Progenitor cell of endocrine pancreas (in vitro differentiated cells): Measurements from ENCODE around the gene ELAVL1. TPM values are rescaled to one million over a fixed set of nuclear protein-coding genes. Genes with fewer than 3 reads are reported as not detected.
A peak's percentile ranks its signal among the peaks of the same experiment; 100 is the strongest.

Source experiments
- DNase-seq: peaks from one replicate; pipeline ENCODE4 v3.0.0; 2021; ENCODE audit warnings: low spot score; ENCODE audit not compliant: unreplicated experiment
- H3K27ac Mint-ChIP-seq: 2 replicates; pipeline ENCODE4 v1.8.0; 2021; ENCODE audit warnings: mild to moderate bottlenecking, moderate library complexity, mixed read lengths
- H3K27me3 Mint-ChIP-seq: 2 replicates; pipeline ENCODE4 v1.8.0; 2021; ENCODE audit warnings: mixed read lengths
- H3K36me3 Mint-ChIP-seq: 2 replicates; pipeline ENCODE4 v1.8.0; 2022; ENCODE audit warnings: mixed read lengths; ENCODE audit not compliant: insufficient read depth
- H3K4me1 Mint-ChIP-seq: 2 replicates; pipeline ENCODE4 v1.8.0; 2021; ENCODE audit warnings: low read depth, mixed read lengths
- H3K4me3 Mint-ChIP-seq: 2 replicates; pipeline ENCODE4 v1.8.0; 2021; ENCODE audit warnings: low read depth, mild to moderate bottlenecking, moderate library complexity, mixed read lengths
- H3K9me3 Mint-ChIP-seq: 2 replicates; pipeline ENCODE4 v1.8.0; 2021; ENCODE audit warnings: low read depth, mixed read lengths
- total RNA-seq: library from RNA; stranded (reverse); gene quantifications from 2 replicates; pipeline ENCODE4 v1.2.1, GENCODE V29; 2021
- TF ChIP-seq, protein P1 (sequence below): fragments of 200-600 bp; sonication (generic); IDR thresholded peaks from one replicate; pipeline ENCODE4 v1.5.0; 2021; ENCODE audit warnings: antibody characterized with exemption, mild to moderate bottlenecking; ENCODE audit not compliant: unreplicated experiment

Gene ELAVL1
- total RNA-seq, 1 donor from 2014 or later = 130 TPM

- no peak for DNase-seq
- Mint-ChIP-seq H3K4me3 (no peak overlapping the region), H3K27me3 (no peaks in the 10 kb centered on the region), H3K4me1 (no peaks in the 10 kb centered on the region), H3K27ac (no peak overlapping the region), H3K9me3 (no peaks in the 10 kb centered on the region), H3K36me3 (peaks cover 26% of the 10 kb centered on the region)
- TF ChIP-seq, protein P1, sequence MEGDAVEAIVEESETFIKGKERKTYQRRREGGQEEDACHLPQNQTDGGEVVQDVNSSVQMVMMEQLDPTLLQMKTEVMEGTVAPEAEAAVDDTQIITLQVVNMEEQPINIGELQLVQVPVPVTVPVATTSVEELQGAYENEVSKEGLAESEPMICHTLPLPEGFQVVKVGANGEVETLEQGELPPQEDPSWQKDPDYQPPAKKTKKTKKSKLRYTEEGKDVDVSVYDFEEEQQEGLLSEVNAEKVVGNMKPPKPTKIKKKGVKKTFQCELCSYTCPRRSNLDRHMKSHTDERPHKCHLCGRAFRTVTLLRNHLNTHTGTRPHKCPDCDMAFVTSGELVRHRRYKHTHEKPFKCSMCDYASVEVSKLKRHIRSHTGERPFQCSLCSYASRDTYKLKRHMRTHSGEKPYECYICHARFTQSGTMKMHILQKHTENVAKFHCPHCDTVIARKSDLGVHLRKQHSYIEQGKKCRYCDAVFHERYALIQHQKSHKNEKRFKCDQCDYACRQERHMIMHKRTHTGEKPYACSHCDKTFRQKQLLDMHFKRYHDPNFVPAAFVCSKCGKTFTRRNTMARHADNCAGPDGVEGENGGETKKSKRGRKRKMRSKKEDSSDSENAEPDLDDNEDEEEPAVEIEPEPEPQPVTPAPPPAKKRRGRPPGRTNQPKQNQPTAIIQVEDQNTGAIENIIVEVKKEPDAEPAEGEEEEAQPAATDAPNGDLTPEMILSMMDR = no peak
These were observed 36.5 kb downstream of the ELAVL1 start for GRCh38 chr19:7968796-7969554.

DNA sequence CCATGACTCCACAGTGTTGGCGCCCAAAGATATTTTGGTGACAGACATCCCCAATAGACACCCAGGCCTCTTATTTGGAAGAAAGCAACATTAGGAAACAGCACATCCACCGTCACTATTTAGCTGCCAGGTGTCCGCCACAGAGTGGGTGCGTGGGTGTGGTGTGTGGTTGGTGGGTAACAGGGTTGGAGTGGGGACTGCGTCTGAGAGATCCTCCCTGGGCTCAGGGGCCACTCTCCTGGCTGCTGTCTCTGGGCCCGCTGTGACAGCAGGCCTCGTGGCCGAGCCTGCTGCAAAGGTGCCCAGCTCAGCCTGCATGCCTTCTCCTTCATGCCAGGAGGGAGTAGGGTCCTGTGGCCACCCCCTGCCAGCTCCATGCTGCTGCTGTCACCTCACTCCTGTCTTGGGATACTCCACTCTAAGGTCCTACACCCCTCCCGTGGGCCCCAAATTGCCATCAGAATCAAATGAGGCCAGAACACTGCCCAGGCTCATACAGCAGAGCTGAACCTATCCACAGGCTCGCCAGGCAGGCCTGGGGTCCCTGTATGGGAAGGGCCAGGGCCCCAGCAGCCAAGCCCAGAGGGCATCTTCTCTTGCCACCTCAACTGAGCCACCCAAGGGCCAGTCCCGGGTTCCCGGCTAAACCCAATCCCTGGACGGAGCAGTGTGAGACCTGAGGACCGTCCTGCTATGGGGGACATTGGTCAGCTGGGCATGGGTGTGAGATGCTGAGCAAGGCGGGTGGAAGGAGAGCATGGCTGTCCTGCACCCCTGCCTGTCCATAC, 37.2 kb downstream of the ELAVL1 start:
- TF ChIP-seq, protein P1 = no peak
- no peak for DNase-seq
- Mint-ChIP-seq H3K9me3 (no peaks in the 10 kb centered on the region), H3K27me3 (no peaks in the 10 kb centered on the region), H3K36me3 (peaks cover 22% of the 10 kb centered on the region), H3K27ac (no peak overlapping the region), H3K4me3 (no peak overlapping the region), H3K4me1 (peaks cover 2% of the 10 kb centered on the region)

GRCh38 chr19:7965921-7966665, 39.3 kb downstream of the ELAVL1 start:
- H3K4me1 Mint-ChIP-seq = peaks cover 11% of the 10 kb centered on the region
- no peaks in the 10 kb centered on the region for H3K9me3 Mint-ChIP-seq
- no peak for DNase-seq
- H3K27me3 Mint-ChIP-seq = no peaks in the 10 kb centered on the region
- H3K27ac Mint-ChIP-seq = peak overlapping the region; percentile 83
- TF ChIP-seq, protein P1 = no peak
- H3K4me3 Mint-ChIP-seq = no peak overlapping the region
- H3K36me3 Mint-ChIP-seq = peaks cover 23% of the 10 kb centered on the region

DNA sequence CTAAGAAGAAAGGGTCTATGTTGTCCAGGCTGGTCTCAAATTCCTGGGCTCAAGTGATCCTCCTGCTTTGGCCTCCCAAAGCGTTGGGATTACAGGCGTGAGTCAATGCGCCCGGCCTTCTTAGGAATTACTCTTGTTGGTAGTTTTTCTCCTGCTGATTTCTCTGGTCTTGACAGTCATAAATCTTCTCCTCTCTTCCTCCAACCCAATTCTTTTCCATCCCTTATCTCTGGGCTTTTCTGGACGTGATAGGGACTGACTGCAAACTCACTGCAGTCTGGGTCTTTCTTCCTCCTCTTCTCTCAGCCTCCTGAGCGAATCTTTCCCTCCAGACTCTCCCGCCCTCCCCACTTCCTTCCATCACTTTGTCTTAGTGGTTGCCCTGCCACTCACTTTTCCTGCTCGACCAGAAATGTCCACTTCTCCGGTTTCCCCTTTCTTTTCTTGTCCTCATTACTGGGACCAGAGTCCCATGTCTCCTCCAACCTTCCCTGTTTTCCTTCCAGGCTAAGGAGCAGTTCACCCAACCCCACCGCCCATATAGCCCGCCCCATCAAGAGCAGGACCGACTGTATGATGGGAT, 40.1 kb downstream of the ELAVL1 start:
- H3K4me1 Mint-ChIP-seq = peaks cover 11% of the 10 kb centered on the region

More for the DNA sequence above, 40.1 kb downstream of the ELAVL1 start:
- no peak overlapping the region for H3K27ac Mint-ChIP-seq
- no peak for DNase-seq
- H3K36me3 Mint-ChIP-seq = peaks cover 19% of the 10 kb centered on the region
- H3K27me3 Mint-ChIP-seq = no peaks in the 10 kb centered on the region
- no peak overlapping the region for H3K4me3 Mint-ChIP-seq
- H3K9me3 Mint-ChIP-seq = no peaks in the 10 kb centered on the region
- TF ChIP-seq, protein P1 = no peak
